HG03469 (cell line): ENCODE results near the gene MOSPD2.

Experiments used
- ATAC-seq: cut with Tn5 transposase; IDR thresholded peaks from one replicate; pipeline ENCODE4 v1.9.1; 2021; ENCODE audit warnings: mild to moderate bottlenecking, moderate library complexity, moderate number of reproducible peaks; ENCODE audit not compliant: unreplicated experiment

Gene MOSPD2

GRCh38 chrX:14964500-14964899 is 91.3 kb downstream of the MOSPD2 start:
- ATAC-seq, result no peak
